HG03097 (cell line): ENCODE measurements around the gene KICS2.
"Not testable (repeated sequence)": the region's sequence is repeated elsewhere in the genome, so short reads cannot be mapped to it uniquely, and the experiment has no call there.

Experiments used
- ATAC-seq: cut with Tn5 transposase; IDR thresholded peaks from one replicate; pipeline ENCODE4 v1.9.1; 2021; ENCODE audit not compliant: unreplicated experiment, low FRiP score

Gene KICS2

GRCh38 chr12:64217643-64218042 is 4.5 kb downstream of the KICS2 start:
- ATAC-seq: not testable (repeated sequence)

DNA sequence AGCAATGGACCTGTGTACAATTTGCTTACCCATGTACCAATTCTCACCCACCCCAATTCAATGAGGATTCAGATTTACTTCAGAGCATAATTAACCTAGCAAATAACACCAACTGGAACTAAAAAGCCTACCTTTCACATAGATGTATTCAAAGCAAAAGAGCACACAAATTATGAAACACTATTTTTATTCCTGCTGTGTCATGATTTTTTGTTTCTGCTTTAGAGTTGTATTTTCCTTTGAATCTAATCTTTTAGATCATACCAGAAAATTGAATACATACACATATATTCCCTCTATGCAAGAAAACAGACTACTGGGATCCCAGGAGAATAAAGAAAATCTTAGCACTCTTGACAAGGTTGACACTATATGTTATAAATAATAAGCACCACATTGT is 5.9 kb downstream of the KICS2 start:
- no peak for ATAC-seq

- no peak for ATAC-seq
Observed at GRCh38 chr12:64212119-64212746, 9.9 kb downstream of the KICS2 start.

- no peak for ATAC-seq
Observed at GRCh38 chr12:64207453-64207852, 14.6 kb downstream of the KICS2 start.

DNA sequence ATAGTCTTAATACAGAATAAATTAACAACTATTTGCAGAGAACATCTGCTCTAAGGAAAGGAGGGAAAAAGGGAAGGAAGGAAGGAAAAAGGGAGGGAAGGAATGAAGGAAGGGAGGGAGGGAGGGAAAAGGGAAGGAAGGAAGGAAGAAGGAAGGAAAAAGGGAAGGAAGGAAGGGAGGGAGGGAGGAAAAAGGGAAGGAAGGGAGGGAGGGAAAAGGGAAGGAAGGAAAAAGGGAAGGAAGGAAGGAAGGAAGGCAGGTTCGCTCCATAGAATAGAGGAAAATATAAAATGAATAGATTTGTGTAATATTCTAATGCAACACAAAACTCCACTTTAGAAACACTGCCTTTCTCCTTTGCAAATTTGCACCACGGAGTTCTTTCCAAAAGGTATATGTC is 16.6 kb downstream of the KICS2 start:
- no peak for ATAC-seq

- ATAC-seq: no peak
Observed at GRCh38 chr12:64203775-64204174, 18.3 kb downstream of the KICS2 start.

DNA sequence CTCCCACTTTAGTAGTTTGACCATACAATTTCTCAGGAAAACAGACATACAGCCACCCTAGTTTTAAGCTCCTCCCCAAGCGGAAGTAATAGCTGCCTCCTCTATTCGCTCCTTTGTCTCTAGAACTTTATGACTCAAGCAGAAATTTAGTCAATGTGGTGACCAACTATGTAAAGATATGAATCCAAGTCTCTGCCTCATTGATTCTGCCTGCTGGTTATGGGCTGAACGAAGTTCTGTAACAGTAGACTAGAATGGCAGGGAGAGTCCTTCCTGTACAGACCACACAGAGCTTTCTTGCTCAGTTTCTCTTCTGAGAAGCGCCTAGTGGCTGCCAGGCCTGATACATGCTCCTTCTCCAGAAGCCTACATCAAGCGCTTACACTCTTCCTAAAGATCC is 19.1 kb downstream of the KICS2 start:
- ATAC-seq: no peak

DNA sequence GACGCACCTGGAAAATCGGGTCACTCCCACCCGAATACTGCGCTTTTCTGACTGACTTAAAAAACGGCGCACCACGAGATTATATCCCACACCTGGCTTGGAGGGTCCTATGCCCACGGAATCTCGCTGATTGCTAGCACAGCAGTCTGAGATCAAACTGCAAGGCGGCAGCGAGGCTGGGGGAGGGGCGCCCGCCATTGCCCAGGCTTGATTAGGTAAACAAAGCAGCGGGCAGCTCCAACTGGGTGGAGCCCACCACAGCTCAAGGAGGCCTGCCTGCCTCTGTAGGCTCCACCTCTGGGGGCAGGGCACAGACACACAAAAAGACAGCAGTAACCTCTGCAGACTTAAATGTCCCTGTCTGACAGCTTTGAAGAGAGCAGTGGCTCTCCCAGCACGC is 26.3 kb downstream of the KICS2 start:
- not testable (repeated sequence) for ATAC-seq

- no peak for ATAC-seq
Observed at GRCh38 chr12:64194333-64195149, 27.6 kb downstream of the KICS2 start.

DNA sequence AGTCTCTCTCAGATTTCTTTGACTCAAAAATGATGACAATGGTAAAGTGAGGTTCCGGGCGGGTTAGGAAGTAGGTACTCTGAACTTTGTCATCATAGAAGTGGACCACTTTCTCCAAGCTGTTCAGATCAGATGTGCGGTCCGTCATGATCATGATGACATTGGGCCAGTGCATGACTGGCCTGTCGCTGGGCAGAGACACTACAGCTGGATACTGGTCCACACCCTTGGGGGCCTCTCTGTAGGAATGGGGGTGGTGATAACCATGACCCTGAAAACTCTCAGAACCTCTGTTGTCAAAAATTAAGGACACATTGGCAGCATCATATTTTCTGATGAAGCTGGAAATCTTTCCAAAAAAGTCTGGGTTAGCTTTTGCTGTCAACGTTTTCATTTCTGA is 28.2 kb downstream of the KICS2 start:
- ATAC-seq: no peak

DNA sequence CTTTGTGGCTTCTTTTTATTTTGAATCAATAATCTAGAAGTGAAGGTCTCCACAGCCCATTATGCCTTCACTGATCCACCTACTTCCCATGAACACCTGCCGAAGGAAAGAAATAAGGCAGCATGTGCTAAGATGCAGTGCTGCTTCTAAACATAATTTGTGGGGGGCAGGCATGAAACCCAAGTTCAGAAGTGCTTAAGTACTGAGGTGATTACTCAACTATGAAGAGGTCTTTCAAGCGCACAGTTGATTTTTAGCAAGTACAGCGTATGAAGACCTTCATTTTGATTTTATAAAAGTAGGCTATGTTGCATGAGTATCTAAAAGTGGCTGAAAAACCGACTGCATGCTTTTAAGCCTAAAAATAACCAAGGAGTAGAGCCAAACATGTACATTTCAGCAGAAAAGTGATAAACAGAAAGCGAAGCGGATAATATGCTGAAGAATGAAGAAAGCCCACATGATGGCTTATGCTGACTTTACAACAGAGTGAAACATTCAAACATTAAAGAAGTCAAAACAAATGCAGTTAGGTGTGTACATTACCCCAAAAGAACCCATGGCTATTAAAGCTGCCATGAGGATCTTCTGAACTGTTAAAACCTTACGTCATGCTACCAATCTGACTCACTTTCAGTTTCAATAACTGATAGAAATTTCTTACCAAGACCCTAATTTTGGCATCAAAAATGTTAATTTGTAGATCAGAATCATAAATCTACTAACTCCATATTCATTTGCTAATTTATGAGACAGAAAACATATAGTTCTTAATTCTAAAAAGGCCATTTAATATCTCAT is 29.3 kb downstream of the KICS2 start:
- peak; percentile 96 for ATAC-seq

DNA sequence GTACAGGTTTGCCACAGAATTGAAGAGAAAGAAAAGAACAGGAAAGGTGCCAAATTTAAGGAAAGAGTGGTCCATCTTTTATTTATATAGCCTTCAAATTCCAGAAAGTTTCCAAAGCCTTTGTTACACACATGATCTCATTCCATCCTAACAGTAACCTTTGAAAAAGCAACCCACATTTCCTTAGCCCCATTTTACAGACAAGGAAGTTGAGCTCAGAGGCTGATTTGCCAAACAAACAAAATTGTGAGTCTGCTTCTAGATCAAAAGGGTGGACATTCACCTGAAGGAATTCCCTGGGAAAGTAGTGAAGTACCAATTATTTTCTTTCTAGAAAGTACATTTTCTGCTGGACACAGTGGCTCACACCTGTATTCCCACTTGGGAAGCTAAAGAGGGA is 32.0 kb downstream of the KICS2 start:
- ATAC-seq: no peak

DNA sequence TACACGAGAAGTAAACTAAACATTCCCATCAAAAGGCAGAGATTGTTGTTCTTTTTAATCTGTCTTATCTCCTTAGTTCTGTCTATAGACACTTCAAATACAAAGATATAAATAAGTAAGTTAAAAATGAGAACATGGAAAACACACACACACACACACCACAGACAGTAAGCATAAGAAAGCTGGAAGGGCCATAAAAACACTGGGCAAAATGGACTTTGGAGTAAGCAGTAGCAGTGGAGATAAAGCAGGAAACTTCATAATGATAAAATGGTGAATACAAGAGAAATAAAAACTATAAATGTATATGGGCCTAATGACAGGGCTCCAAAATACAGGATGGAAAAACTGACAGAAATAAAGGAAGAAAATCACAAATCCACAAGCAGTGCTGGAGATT is 32.6 kb downstream of the KICS2 start:
- ATAC-seq: no peak

- no peak for ATAC-seq
Observed at GRCh38 chr12:64187794-64188193, 34.3 kb downstream of the KICS2 start.

DNA sequence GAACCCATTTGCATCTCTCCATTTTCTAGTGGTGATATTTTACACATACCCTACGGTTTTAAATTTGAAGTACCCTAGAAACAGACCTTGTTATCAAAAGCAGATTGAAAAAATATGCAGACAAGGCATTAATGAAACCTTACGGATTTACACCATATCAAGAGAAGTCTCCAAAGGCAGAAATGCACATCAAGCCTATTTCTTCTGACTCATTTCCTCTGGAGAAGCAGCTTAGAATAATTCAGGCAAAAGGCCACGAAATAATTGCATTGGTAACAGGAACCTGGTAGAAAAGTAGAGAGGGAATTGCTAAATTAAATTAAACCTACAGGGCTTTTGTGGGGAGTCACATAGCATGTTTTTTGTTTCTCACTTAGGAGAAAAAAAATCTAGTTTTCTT is 34.7 kb downstream of the KICS2 start:
- ATAC-seq: no peak

DNA sequence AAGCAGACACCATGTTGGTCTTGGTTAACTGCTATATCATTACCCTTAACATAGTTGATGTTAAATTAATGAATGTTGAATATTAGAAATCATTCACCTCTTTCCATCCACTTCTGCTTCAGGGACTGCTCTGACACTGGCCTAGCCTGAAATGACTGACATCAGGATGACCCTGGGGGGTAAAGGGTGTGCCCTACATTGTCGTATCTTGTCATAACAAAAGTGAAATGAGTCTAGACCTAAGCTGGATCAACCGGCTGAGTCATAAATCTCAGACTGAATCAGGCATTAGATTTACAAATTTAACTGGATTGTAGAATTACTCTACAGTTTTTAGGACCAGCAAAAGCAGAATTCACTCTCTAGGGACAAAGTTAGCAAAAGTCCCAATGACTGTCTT is 35.3 kb downstream of the KICS2 start:
- ATAC-seq: peak; percentile 83

DNA sequence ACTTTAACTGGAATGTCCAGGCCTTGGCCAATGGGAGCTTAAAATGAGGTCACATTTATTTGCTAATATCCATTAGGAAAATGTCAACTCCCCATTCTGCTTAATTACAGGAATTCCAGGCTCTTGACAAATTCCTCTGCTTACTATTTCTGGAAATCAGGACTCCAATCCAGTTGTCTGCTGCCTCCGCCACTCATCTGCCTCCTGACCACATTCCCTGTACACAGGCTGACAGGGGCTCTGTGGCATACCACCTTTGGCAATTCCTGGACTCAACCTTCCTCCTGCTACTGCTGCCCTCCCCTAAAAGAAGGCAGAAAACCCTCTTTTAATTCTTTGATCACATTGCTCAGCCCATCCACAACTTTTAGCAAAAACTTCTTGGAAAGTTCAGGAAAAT is 37.9 kb downstream of the KICS2 start:
- ATAC-seq: no peak

DNA sequence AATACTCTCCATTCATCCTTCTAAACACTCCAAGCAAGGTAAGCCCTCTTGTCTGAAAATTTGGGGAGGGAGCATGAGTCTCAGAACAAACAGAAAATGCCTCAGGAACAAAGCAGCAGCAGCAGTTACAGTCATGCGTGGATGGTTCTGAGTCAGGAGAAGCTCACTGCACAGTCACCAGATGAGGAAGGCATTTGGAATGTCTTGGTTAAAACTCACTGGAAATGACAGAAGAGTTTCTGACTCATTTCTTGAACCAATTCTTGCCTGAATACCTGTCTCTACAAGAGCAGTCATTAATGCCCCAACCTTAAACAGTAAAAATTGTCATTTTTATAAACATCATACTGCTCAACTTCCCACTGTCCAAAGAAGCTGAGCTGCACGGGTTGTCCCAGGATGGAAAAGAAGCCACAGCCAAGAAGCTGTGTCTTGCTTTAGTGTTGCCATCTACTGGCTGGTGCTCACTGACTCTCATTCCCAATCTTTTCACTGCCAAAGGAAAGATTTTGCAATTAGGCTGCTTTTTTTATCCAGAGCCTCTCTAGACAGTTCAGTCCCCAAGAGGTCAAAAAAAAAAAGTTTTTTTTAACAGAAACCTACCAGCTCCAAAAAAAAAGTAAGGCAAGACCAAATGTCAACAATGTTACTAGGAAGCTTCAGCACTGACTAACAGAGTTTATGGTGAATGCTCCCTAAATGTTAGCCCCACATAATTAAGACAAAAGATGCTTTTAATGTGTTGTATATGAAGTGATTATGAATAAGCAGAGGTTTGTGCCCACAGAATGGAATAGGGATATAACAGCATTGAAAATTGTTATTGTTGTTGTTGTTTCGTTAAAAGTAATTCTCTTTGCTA is 40.4 kb downstream of the KICS2 start:
- ATAC-seq: no peak

GRCh38 chr12:64180951-64181350 is 41.1 kb downstream of the KICS2 start:
- ATAC-seq: no peak

GRCh38 chr12:64178122-64178521 is 44.0 kb downstream of the KICS2 start:
- ATAC-seq: no peak

DNA sequence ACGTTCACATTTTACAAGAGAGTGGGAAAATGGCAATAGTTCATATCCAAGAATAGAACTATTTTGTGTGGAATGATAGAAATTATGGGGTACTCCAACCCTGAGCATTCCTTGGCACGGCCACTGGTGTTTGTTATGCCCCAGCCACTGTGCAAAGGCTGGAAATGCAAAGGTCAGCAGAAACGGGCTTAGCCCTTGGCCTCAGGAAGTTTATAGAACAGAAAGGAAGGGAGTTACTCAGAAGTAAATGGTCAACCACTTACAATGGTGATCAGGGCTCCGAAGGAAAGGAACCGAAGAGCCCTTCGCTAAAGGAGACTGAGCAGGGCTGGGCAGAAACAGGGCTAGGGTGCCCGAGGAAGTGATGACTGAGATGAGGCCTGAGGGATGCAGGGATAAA is 45.1 kb downstream of the KICS2 start:
- no peak for ATAC-seq
